Activated naive CD4-positive, alpha-beta T cell treated with anti-CD3 and anti-CD28 coated beads, Interleukin-2, amount 50 U/mL, for 24 hours (primary cell): Measurements from ENCODE around the gene TLN1.

Experiments used
- H3K27ac Mint-ChIP-seq: one replicate; pipeline ENCODE4 v1.8.0; 2021; ENCODE audit warnings: mild to moderate bottlenecking, mixed read lengths
- H3K27me3 Mint-ChIP-seq: one replicate; pipeline ENCODE4 v1.8.0; 2021; ENCODE audit warnings: mixed read lengths
- H3K36me3 Mint-ChIP-seq: one replicate; pipeline ENCODE4 v1.8.0; 2021; ENCODE audit warnings: mixed read lengths
- H3K4me1 Mint-ChIP-seq: one replicate; pipeline ENCODE4 v1.8.0; 2021; ENCODE audit warnings: mixed read lengths
- H3K4me3 Mint-ChIP-seq: one replicate; pipeline ENCODE4 v1.8.0; 2021; ENCODE audit warnings: mild to moderate bottlenecking, mixed read lengths
- H3K9me3 Mint-ChIP-seq: one replicate; pipeline ENCODE4 v1.8.0; 2021; ENCODE audit warnings: mixed read lengths

The TLN1 gene

GRCh38 chr9:35732185-35732799 lies at the start of gene TLN1, which contains the start of gene CREB3:
Gene TLN1 (minus strand): TSS chr9:35732195. CDS start chr9:35725694, 6,501 bp downstream.
Gene CREB3 (plus strand): TSS chr9:35732666. CDS start chr9:35732773, 107 bp downstream.
- peak within 1 kb of the TSS; percentile 90 for H3K27ac Mint-ChIP-seq
- peaks cover 31% of the 10 kb centered on the region for H3K4me1 Mint-ChIP-seq
- H3K36me3 Mint-ChIP-seq = peaks cover 4% of the 10 kb centered on the region
- H3K9me3 Mint-ChIP-seq = no peaks in the 10 kb centered on the region
- no peaks in the 10 kb centered on the region for H3K27me3 Mint-ChIP-seq
- H3K4me3 Mint-ChIP-seq = no peak within 1 kb of the TSS

GRCh38 chr9:35781066-35781465 lies 49.1 kb upstream of the TLN1 start:
- Mint-ChIP-seq H3K9me3 (no peaks in the 10 kb centered on the region), H3K27me3 (no peaks in the 10 kb centered on the region), H3K27ac (no peak overlapping the region), H3K4me3 (no peak overlapping the region), H3K4me1 (no peaks in the 10 kb centered on the region), H3K36me3 (peaks cover 8% of the 10 kb centered on the region)

GRCh38 chr9:35778496-35778895 lies 46.5 kb upstream of the TLN1 start:
- Mint-ChIP-seq H3K9me3 (no peaks in the 10 kb centered on the region), H3K4me1 (peaks cover 3% of the 10 kb centered on the region), H3K27me3 (no peaks in the 10 kb centered on the region), H3K27ac (no peak overlapping the region), H3K4me3 (no peak overlapping the region), H3K36me3 (peaks cover 8% of the 10 kb centered on the region)

- no peaks in the 10 kb centered on the region for H3K9me3 Mint-ChIP-seq
- no peak overlapping the region for H3K4me3 Mint-ChIP-seq
- peaks cover 3% of the 10 kb centered on the region for H3K4me1 Mint-ChIP-seq
- peaks cover 4% of the 10 kb centered on the region for H3K36me3 Mint-ChIP-seq
- no peaks in the 10 kb centered on the region for H3K27me3 Mint-ChIP-seq
- H3K27ac Mint-ChIP-seq = no peak overlapping the region
These were observed 44.0 kb upstream of the TLN1 start for GRCh38 chr9:35776018-35776417.

- H3K27ac Mint-ChIP-seq = no peak overlapping the region
- H3K27me3 Mint-ChIP-seq = no peaks in the 10 kb centered on the region
- H3K9me3 Mint-ChIP-seq = no peaks in the 10 kb centered on the region
- H3K4me1 Mint-ChIP-seq = peaks cover 3% of the 10 kb centered on the region
- H3K36me3 Mint-ChIP-seq = peaks cover 1% of the 10 kb centered on the region
- H3K4me3 Mint-ChIP-seq = no peak overlapping the region
These were observed 43.1 kb upstream of the TLN1 start for GRCh38 chr9:35774907-35775635.

GRCh38 chr9:35771943-35772342 lies 39.9 kb upstream of the TLN1 start:
- Mint-ChIP-seq H3K36me3 (no peaks in the 10 kb centered on the region), H3K9me3 (no peaks in the 10 kb centered on the region), H3K4me1 (peaks cover 9% of the 10 kb centered on the region), H3K27me3 (no peaks in the 10 kb centered on the region), H3K4me3 (no peak overlapping the region), H3K27ac (no peak overlapping the region)

GRCh38 chr9:35771534-35771933 lies 39.5 kb upstream of the TLN1 start:
- Mint-ChIP-seq H3K36me3 (no peaks in the 10 kb centered on the region), H3K4me3 (no peak overlapping the region), H3K9me3 (no peaks in the 10 kb centered on the region), H3K27me3 (no peaks in the 10 kb centered on the region), H3K4me1 (peaks cover 12% of the 10 kb centered on the region), H3K27ac (no peak overlapping the region)

- no peak overlapping the region for H3K4me3 Mint-ChIP-seq
- H3K36me3 Mint-ChIP-seq = no peaks in the 10 kb centered on the region
- H3K9me3 Mint-ChIP-seq = no peaks in the 10 kb centered on the region
- H3K27me3 Mint-ChIP-seq = no peaks in the 10 kb centered on the region
- peaks cover 17% of the 10 kb centered on the region for H3K4me1 Mint-ChIP-seq
- H3K27ac Mint-ChIP-seq = no peak overlapping the region
These were observed 39.1 kb upstream of the TLN1 start for GRCh38 chr9:35771075-35771433.

GRCh38 chr9:35769763-35770162 lies 37.8 kb upstream of the TLN1 start:
- H3K4me1 Mint-ChIP-seq = peaks cover 16% of the 10 kb centered on the region
- H3K9me3 Mint-ChIP-seq = no peaks in the 10 kb centered on the region
- H3K27me3 Mint-ChIP-seq = no peaks in the 10 kb centered on the region
- H3K4me3 Mint-ChIP-seq = no peak overlapping the region
- H3K36me3 Mint-ChIP-seq = no peaks in the 10 kb centered on the region
- no peak overlapping the region for H3K27ac Mint-ChIP-seq

GRCh38 chr9:35767458-35767857 lies 35.5 kb upstream of the TLN1 start:
- Mint-ChIP-seq H3K4me3 (no peak overlapping the region), H3K36me3 (no peaks in the 10 kb centered on the region), H3K9me3 (no peaks in the 10 kb centered on the region), H3K4me1 (peaks cover 24% of the 10 kb centered on the region), H3K27ac (no peak overlapping the region), H3K27me3 (no peaks in the 10 kb centered on the region)

GRCh38 chr9:35766997-35767396 lies 35.0 kb upstream of the TLN1 start:
- H3K4me3 Mint-ChIP-seq = no peak overlapping the region

GRCh38 chr9:35763803-35764202 lies 31.8 kb upstream of the TLN1 start:
- H3K36me3 Mint-ChIP-seq = peaks cover 3% of the 10 kb centered on the region
- no peaks in the 10 kb centered on the region for H3K27me3 Mint-ChIP-seq
- no peak overlapping the region for H3K27ac Mint-ChIP-seq
- H3K4me3 Mint-ChIP-seq = no peak overlapping the region
- peaks cover 50% of the 10 kb centered on the region for H3K4me1 Mint-ChIP-seq
- no peaks in the 10 kb centered on the region for H3K9me3 Mint-ChIP-seq

More at GRCh38 chr9:35766997-35767396, 35.0 kb upstream of the TLN1 start:
- H3K36me3 Mint-ChIP-seq = no peaks in the 10 kb centered on the region
- H3K9me3 Mint-ChIP-seq = no peaks in the 10 kb centered on the region
- peaks cover 27% of the 10 kb centered on the region for H3K4me1 Mint-ChIP-seq
- no peaks in the 10 kb centered on the region for H3K27me3 Mint-ChIP-seq
- H3K27ac Mint-ChIP-seq = no peak overlapping the region

GRCh38 chr9:35763181-35763580 lies 31.2 kb upstream of the TLN1 start:
- no peaks in the 10 kb centered on the region for H3K9me3 Mint-ChIP-seq
- H3K27ac Mint-ChIP-seq = no peak overlapping the region
- no peak overlapping the region for H3K4me3 Mint-ChIP-seq
- peaks cover 3% of the 10 kb centered on the region for H3K36me3 Mint-ChIP-seq
- no peaks in the 10 kb centered on the region for H3K27me3 Mint-ChIP-seq
- peaks cover 56% of the 10 kb centered on the region for H3K4me1 Mint-ChIP-seq

- H3K4me3 Mint-ChIP-seq = no peak overlapping the region
- H3K27ac Mint-ChIP-seq = no peak overlapping the region
- H3K4me1 Mint-ChIP-seq = peaks cover 56% of the 10 kb centered on the region
- no peaks in the 10 kb centered on the region for H3K27me3 Mint-ChIP-seq
- H3K36me3 Mint-ChIP-seq = peaks cover 3% of the 10 kb centered on the region
- H3K9me3 Mint-ChIP-seq = no peaks in the 10 kb centered on the region
These were observed 28.7 kb upstream of the TLN1 start for GRCh38 chr9:35760651-35761050.

- Mint-ChIP-seq H3K36me3 (peaks cover 3% of the 10 kb centered on the region), H3K4me1 (peaks cover 57% of the 10 kb centered on the region), H3K27me3 (no peaks in the 10 kb centered on the region), H3K4me3 (no peak overlapping the region), H3K9me3 (no peaks in the 10 kb centered on the region), H3K27ac (no peak overlapping the region)
These were observed 27.8 kb upstream of the TLN1 start for GRCh38 chr9:35759795-35760194.

- no peaks in the 10 kb centered on the region for H3K9me3 Mint-ChIP-seq
- peaks cover 53% of the 10 kb centered on the region for H3K4me1 Mint-ChIP-seq
- peaks cover 6% of the 10 kb centered on the region for H3K36me3 Mint-ChIP-seq
- no peak overlapping the region for H3K27ac Mint-ChIP-seq
- H3K4me3 Mint-ChIP-seq = peak overlapping the region; percentile 67
- H3K27me3 Mint-ChIP-seq = no peaks in the 10 kb centered on the region
These were observed 26.6 kb upstream of the TLN1 start for GRCh38 chr9:35758475-35759050.
